Astrocyte (in vitro differentiated cells and primary cell): ENCODE measurements around the gene TBC1D16. TPM values are rescaled to one million over a fixed set of nuclear protein-coding genes. Genes with fewer than 3 reads are reported as not detected.

Experiments used
- DNase-seq: peaks from one replicate; pipeline ENCODE4 v3.0.0-alpha.2; 2010; ENCODE audit warnings: low read depth
- FAIRE-seq: peaks from 2 replicates; lab custom pipeline; 2011; peaks lifted over from hg19 to GRCh38; lab: Jason Lieb, UNC
- H2AFZ ChIP-seq: 2 replicates; pipeline ENCODE4 v1.6.0; 2012; ENCODE audit warnings: low read depth, low read length, inconsistent platforms
- H3K27ac ChIP-seq: 2 replicates; pipeline ENCODE4 v1.5.1; 2011; ENCODE audit warnings: low read depth, low read length, inconsistent platforms
- H3K27me3 ChIP-seq: 2 replicates; pipeline ENCODE4 v1.6.0; 2011; ENCODE audit warnings: low read length, inconsistent platforms; ENCODE audit not compliant: insufficient read depth
- H3K36me3 ChIP-seq: 2 replicates; pipeline ENCODE4 v1.5.1; 2011; ENCODE audit warnings: low read length, inconsistent platforms; ENCODE audit not compliant: insufficient read depth
- H3K4me1 ChIP-seq: 2 replicates; pipeline ENCODE4 v1.5.1; 2011; ENCODE audit warnings: low read length, inconsistent platforms; ENCODE audit not compliant: insufficient read depth
- H3K4me2 ChIP-seq: 2 replicates; pipeline ENCODE4 v1.6.0; 2012; ENCODE audit warnings: low read length, inconsistent platforms
- H3K4me3 ChIP-seq: 2 replicates; pipeline ENCODE4 v1.5.1; 2011; ENCODE audit warnings: low read depth, mild to moderate bottlenecking, low read length, inconsistent platforms; ENCODE audit not compliant: insufficient read depth
- H3K79me2 ChIP-seq: 2 replicates; pipeline ENCODE4 v1.6.0; 2012; ENCODE audit warnings: mild to moderate bottlenecking, low read length, inconsistent platforms; ENCODE audit not compliant: insufficient read depth
- H3K9ac ChIP-seq: 2 replicates; pipeline ENCODE4 v1.6.0; 2012; ENCODE audit warnings: mild to moderate bottlenecking, low read length, inconsistent platforms
- H3K9me3 ChIP-seq: 2 replicates; pipeline ENCODE4 v1.5.1; 2012; ENCODE audit warnings: low read depth, mild to moderate bottlenecking, low read length, inconsistent platforms; ENCODE audit not compliant: insufficient read depth
- H4K20me1 ChIP-seq: 2 replicates; pipeline ENCODE4 v1.6.0; 2012; ENCODE audit warnings: low read length, inconsistent platforms; ENCODE audit not compliant: insufficient read depth
- H3K27ac Mint-ChIP-seq: one replicate; pipeline ENCODE4 v1.8.0; 2021; ENCODE audit warnings: mild to moderate bottlenecking, mixed read lengths; ENCODE audit not compliant: unreplicated experiment
- H3K27me3 Mint-ChIP-seq: one replicate; pipeline ENCODE4 v1.8.0; 2021; ENCODE audit warnings: low read depth, mixed read lengths; ENCODE audit not compliant: unreplicated experiment
- H3K36me3 Mint-ChIP-seq: one replicate; pipeline ENCODE4 v1.8.0; 2021; ENCODE audit warnings: low read depth, mixed read lengths; ENCODE audit not compliant: unreplicated experiment
- H3K4me1 Mint-ChIP-seq: one replicate; pipeline ENCODE4 v1.8.0; 2021; ENCODE audit warnings: low read depth, mixed read lengths; ENCODE audit not compliant: unreplicated experiment
- H3K4me3 Mint-ChIP-seq: one replicate; pipeline ENCODE4 v1.8.0; 2021; ENCODE audit warnings: mild to moderate bottlenecking, moderate library complexity, mixed read lengths; ENCODE audit not compliant: unreplicated experiment
- H3K9me3 Mint-ChIP-seq: one replicate; pipeline ENCODE4 v1.8.0; 2021; ENCODE audit warnings: mild to moderate bottlenecking, mixed read lengths; ENCODE audit not compliant: unreplicated experiment
- CTCF ChIP-seq: IDR thresholded peaks from 2 replicates; pipeline ENCODE4 v1.5.1; 2011; ENCODE audit warnings: low read depth, mild to moderate bottlenecking, inconsistent platforms, low read length, moderate library complexity; ENCODE audit not compliant: insufficient read depth
- EZH2 ChIP-seq: IDR thresholded peaks from 2 replicates; pipeline ENCODE4 v1.6.1; 2012; ENCODE audit warnings: mild to moderate bottlenecking, low read length, inconsistent platforms; ENCODE audit not compliant: insufficient read depth
- total RNA-seq: library from RNA; stranded (reverse); gene quantifications from 2 replicates; pipeline ENCODE4 v1.2.1, GENCODE V29; 2021

The TBC1D16 gene
- total RNA-seq, 1 donor from 2014 or later: 37.6 TPM

- Mint-ChIP-seq H3K9me3 (no peaks in the 10 kb centered on the region), H3K4me1 (peaks cover 8% of the 10 kb centered on the region), H3K27me3 (no peaks in the 10 kb centered on the region), H3K27ac (no peak overlapping the region), H3K4me3 (no peak overlapping the region), H3K36me3 (peaks cover 13% of the 10 kb centered on the region)
- Histone ChIP-seq H3K36me3 (no peaks in the 10 kb centered on the region), H3K27ac (no peak overlapping the region), H3K4me3 (no peak overlapping the region), H3K9me3 (no peaks in the 10 kb centered on the region), H3K4me1 (peaks cover 12% of the 10 kb centered on the region), H2AFZ (no peak overlapping the region), H3K27me3 (no peaks in the 10 kb centered on the region), H4K20me1 (peaks cover 54% of the 10 kb centered on the region), H3K9ac (no peak overlapping the region), H3K79me2 (peaks cover 3% of the 10 kb centered on the region), H3K4me2 (no peak overlapping the region)
- FAIRE-seq: no peak
- TF ChIP-seq EZH2 (no peak), CTCF (no peak)
- DNase-seq: no peak
Observed at GRCh38 chr17:79981090-79981489, 54.6 kb downstream of the TBC1D16 start.

- H2AFZ ChIP-seq: no peak overlapping the region
- H3K4me3 Mint-ChIP-seq: no peak overlapping the region
- no peaks in the 10 kb centered on the region for H3K27me3 ChIP-seq
- DNase-seq (no peak), FAIRE-seq (no peak)
- no peak overlapping the region for H3K4me3 ChIP-seq
- H3K4me1 ChIP-seq: peaks cover 12% of the 10 kb centered on the region
- H3K79me2 ChIP-seq: peaks cover 3% of the 10 kb centered on the region
- H3K9ac ChIP-seq: no peak overlapping the region
- peaks cover 8% of the 10 kb centered on the region for H3K4me1 Mint-ChIP-seq
- no peaks in the 10 kb centered on the region for H3K27me3 Mint-ChIP-seq
- no peak overlapping the region for H3K27ac Mint-ChIP-seq
- no peaks in the 10 kb centered on the region for H3K36me3 ChIP-seq
- no peak overlapping the region for H3K27ac ChIP-seq
- no peaks in the 10 kb centered on the region for H3K9me3 Mint-ChIP-seq
- peaks cover 51% of the 10 kb centered on the region for H4K20me1 ChIP-seq
- H3K9me3 ChIP-seq: no peaks in the 10 kb centered on the region
- H3K36me3 Mint-ChIP-seq: peaks cover 11% of the 10 kb centered on the region
- TF ChIP-seq CTCF (no peak), EZH2 (no peak)
- no peak overlapping the region for H3K4me2 ChIP-seq
Observed at GRCh38 chr17:79980246-79981043, 55.2 kb downstream of the TBC1D16 start.

GRCh38 chr17:79979816-79980215 is 55.9 kb downstream of the TBC1D16 start:
- no peak overlapping the region for H3K4me3 Mint-ChIP-seq
- H3K9ac ChIP-seq: no peak overlapping the region
- DNase-seq (no peak), FAIRE-seq (no peak)
- no peak overlapping the region for H3K4me3 ChIP-seq
- no peak overlapping the region for H2AFZ ChIP-seq
- peaks cover 47% of the 10 kb centered on the region for H4K20me1 ChIP-seq
- peaks cover 12% of the 10 kb centered on the region for H3K4me1 ChIP-seq
- no peaks in the 10 kb centered on the region for H3K27me3 Mint-ChIP-seq
- peaks cover 3% of the 10 kb centered on the region for H3K79me2 ChIP-seq
- no peak overlapping the region for H3K27ac ChIP-seq
- H3K27ac Mint-ChIP-seq: no peak overlapping the region
- H3K36me3 ChIP-seq: no peaks in the 10 kb centered on the region
- no peaks in the 10 kb centered on the region for H3K9me3 ChIP-seq
- TF ChIP-seq CTCF (no peak), EZH2 (no peak)
- H3K27me3 ChIP-seq: no peaks in the 10 kb centered on the region
- H3K4me1 Mint-ChIP-seq: peaks cover 8% of the 10 kb centered on the region
- peaks cover 11% of the 10 kb centered on the region for H3K36me3 Mint-ChIP-seq
- H3K4me2 ChIP-seq: no peak overlapping the region
- no peaks in the 10 kb centered on the region for H3K9me3 Mint-ChIP-seq
